HPDE6-E6E7 (cell line): ENCODE data around the gene NTSR1.
"Not testable (repeated sequence)": the region's sequence is repeated elsewhere in the genome, so short reads cannot be mapped to it uniquely, and the experiment has no call there.

Experiments
- DNase-seq: peaks from one replicate; pipeline ENCODE4 v3.0.0; 2011; ENCODE audit warnings: missing footprints; ENCODE audit errors: extremely low spot score

NTSR1 gene

DNA sequence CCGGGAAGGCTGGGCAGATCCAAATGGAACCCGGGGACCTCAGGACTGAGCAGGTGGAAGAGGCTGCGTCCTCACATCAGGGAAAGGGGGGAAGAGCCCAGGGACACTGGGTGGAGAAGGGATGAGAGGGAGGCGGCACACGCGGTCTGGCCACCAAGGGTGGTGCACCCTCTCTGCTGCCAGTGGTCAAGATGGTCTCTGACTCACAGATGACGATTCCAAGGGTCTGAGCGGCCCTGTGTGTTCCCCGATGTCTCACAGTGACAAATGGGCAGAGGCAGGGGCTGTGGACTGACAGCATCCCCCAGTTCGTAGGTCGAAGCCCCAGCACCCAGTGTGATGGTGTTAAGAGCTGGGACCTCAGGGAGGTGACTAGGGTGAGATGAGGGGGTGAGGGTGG, 34.3 kb upstream of the NTSR1 start:
- DNase-seq: no peak

- no peak for DNase-seq
Measured at GRCh38 chr20:62675156-62675876, 33.3 kb upstream of the NTSR1 start.

DNA sequence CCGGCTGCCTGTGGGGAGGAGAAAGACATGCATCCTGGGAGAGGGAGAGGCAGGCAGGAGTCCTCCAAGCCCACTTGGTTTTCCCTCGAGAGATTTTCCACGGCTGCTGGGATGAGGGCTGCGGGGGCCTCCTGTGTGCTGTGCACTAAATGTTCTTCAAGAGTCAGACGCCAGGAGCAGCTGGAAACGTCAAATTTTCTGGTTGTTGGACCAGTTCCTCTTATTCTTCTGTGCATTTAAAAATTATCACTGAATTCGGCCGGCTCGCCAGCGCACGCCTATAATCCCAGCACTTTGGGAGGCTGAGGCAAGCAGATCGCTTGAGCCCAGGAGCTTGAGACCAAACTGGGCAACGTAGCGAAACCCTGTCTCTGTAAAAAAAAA, 32.8 kb upstream of the NTSR1 start:
- DNase-seq: no peak

DNA sequence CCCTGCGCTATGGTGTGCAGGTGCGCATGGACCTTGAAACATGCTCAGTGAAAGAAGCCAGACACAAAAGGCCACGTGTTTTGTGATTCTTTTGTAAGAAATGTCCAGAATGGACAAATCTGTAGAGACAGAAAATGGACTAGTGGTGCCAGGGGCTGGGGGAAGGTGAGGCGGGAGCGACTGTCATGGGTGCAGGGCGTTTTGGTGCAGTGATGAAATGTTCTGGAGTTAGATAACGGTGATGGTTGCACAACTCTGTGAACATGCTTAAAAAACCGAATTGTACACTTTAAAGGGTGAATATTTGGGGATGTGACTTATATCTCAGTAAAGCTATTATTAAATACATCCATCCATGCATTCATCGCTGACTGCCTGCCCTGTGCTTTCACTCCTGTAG, 31.7 kb upstream of the NTSR1 start:
- DNase-seq: no peak

DNA sequence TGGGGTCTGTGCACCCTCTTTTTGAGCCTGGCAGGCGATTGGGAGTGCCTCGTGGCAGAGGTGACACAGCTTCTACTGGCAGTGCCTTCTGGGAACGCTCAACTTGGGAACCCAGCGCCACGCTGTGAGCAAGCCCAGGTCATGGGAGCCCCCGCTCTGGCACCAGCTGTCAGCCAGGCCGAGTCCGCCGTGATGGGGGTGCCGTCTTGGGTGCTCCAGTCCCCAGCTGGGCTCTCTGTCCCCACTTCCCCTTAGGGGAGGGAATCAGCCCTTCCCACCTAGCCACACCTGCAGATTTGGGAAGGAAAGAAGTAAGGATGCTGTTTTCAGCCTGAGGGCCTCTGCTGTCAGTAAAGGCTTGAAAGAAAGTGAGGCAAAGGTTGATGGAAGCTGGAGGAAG, 31.0 kb upstream of the NTSR1 start:
- no peak for DNase-seq

DNA sequence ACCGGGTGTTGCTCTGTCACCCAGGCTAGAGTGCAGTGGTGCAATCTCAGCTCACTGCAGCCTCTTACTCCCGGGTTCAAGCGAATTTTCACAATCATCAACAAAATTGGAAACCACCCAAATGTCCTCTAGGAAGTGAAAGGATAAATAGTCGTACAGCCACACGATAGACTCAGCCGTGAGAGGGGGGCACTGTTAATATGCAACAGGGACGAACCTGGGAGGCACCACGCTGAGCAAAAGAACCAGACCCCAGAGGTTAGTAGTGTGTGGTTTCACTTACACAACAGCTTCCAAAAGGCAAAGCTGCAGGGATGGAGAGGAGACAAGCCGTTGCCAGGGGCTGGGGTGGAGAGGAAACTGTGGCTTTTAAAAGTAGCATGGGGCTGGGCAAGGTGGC, 30.1 kb upstream of the NTSR1 start:
- no peak for DNase-seq

DNA sequence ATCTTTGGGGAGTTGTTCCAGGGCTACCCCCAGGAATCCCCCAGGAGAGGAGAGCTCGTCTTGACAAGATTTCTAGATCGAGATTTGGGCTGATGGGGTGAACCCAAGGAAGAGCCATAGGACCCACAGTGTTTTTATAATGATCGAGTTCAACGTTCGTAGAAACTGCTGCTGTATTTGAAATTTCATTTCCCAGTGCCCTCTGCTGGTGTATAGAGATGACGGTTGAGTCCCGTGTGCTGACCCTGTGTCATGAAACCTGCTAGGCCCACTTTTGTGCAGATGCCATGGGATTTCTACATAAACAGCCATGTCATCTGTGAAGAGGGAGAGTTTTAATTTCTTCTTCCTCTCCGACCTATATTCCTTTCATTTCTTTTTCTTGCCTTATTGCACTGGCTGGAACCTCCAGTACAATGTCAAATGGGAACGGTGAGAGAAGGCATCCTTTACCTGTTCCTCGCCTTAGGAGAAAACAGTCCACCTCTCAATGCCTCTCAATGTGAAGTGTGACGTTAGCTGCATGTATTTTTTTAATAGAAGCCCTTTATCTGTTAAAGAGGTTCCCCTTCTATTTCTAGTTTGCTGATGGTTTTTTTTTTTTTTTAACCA, 28.6 kb upstream of the NTSR1 start:
- no peak for DNase-seq

- no peak for DNase-seq
Measured at GRCh38 chr20:62682912-62683517, 25.6 kb upstream of the NTSR1 start.

GRCh38 chr20:62683660-62684322, 24.8 kb upstream of the NTSR1 start:
- DNase-seq: not testable (repeated sequence)

- no peak for DNase-seq
Measured at GRCh38 chr20:62684981-62685380, 23.7 kb upstream of the NTSR1 start.

- no peak for DNase-seq
Measured at GRCh38 chr20:62685781-62686555, 22.7 kb upstream of the NTSR1 start.

GRCh38 chr20:62686869-62687830, 21.5 kb upstream of the NTSR1 start:
- peak; percentile 70 for DNase-seq

GRCh38 chr20:62688083-62688482, 20.6 kb upstream of the NTSR1 start:
- DNase-seq: no peak

DNA sequence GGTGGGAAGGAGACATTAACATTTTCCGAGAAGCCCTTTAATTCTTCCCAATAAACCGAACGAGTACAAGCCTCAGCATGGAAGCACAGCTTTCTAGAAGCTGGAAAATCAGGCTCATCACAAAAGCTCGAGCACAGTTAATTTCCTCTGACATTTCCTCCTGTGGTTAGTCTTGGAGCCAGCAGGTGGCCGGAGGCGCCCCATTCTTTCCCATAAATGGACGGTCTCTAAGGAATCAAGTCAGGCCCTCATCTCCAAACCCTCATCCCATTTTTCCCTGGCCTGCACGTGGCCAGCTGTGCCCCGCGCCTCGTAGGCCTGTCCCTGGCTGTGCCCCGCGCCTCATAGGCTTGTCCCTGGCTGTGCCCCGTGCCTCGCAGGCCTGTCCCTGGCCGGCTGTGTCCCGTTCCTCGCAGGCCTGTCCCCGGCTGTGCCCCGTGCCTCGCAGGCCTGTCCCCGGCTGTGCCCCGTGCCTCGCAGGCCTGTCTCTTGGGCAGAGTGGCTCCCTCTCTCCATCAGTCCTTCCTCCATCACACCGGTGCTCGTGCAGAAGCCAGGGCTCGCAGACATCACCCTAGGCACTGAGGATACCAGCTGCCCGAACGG, 19.7 kb upstream of the NTSR1 start:
- no peak for DNase-seq

GRCh38 chr20:62689861-62690260, 18.8 kb upstream of the NTSR1 start:
- no peak for DNase-seq

DNA sequence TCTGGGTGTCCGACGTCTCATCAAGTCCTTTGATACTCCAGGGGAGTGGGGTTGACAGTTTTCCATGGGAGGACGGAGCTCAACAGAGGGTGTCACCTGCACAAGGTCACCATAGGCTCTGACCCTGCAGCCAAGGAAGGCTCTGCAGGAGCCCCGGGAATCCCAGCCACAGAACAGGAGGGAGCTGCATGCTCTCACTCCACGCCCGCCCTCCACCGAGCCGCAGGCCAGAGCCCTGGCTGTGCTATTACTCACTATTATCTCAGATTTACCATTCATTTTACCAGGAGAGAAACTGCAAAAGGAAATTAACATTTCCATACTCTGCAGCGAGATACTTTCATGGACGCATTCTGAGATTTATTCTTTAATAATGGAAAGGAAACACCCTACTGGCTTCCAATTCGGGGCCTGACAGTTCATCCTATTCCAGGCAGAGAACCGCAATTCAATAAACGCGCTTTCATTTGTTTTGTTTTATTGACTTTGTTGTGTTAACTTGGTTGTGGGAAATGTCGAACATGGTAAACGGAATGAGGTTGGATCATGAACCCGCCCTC, 18.3 kb upstream of the NTSR1 start:
- no peak for DNase-seq

DNA sequence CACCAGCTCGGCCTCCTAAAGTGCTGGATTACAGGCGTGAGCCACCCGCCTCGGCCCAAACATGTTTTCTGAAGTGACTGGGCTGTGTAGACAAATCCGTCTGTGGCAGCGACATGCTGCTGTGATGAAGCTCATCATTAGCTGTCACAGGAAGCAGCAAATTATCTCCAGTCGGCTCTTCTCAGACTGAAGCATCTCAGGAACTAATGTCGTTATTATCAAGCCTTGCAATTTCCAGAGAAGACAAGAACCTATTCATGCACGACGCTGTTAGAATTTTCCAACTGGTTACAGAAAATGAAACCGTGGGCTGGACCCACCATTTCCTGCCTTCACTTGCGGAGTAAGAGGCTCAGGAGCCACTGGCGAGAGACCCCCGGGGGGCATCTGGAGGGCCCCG, 17.1 kb upstream of the NTSR1 start:
- no peak for DNase-seq

- DNase-seq: no peak
Measured at GRCh38 chr20:62692176-62692575, 16.5 kb upstream of the NTSR1 start.

DNA sequence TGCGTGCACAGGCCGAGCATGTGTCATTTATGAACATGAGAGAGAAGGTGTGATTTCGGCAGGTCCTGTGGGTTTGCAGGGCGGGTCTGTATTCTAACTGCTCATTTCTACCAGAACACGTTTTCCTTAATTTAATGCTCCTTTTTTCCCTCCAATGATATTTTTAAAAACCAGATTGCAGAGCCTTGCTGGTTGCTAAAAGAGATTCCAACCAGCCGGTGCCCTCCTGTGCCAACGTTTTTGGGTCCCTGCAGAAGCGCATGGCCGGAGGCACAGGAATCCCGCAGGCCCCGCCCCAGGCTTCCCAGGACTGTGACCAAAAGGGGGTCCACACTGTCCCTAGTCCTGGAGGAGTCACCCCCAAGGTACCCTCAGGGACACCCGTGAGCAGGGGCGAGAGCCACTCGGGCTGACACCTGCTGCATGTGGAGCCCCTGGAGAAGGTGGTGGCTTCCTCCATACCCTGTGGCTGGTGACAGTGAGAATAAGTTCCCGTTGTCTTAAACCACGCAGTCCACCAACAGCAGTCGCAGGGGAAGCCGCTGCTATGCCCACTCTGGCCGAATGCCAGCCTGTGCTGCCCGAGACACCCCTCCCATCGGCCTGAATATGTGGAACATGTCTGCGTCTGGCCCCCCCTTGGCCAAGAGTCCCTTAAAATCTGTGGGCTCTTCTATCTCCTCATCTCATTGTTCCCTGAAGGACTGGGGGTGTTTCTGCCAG, 15.7 kb upstream of the NTSR1 start:
- DNase-seq: no peak
